Loucy (cell line): ENCODE results near the gene ST6GALNAC4.

Experiments used
- EZH2phosphoT487 ChIP-seq: fragments of 200-600 bp; IDR thresholded peaks from 2 replicates; pipeline ENCODE4 v1.6.1; 2018; ENCODE audit warnings: antibody characterized with exemption, mild to moderate bottlenecking, moderate library complexity, borderline replicate concordance
- TF ChIP-seq, protein P1 (sequence below): fragments of 200-600 bp; sonication (generic); conservative IDR thresholded peaks from 2 replicates; pipeline ENCODE4 v1.5.1; 2014; ENCODE audit warnings: mild to moderate bottlenecking, antibody characterized with exemption, low read length

DNA sequence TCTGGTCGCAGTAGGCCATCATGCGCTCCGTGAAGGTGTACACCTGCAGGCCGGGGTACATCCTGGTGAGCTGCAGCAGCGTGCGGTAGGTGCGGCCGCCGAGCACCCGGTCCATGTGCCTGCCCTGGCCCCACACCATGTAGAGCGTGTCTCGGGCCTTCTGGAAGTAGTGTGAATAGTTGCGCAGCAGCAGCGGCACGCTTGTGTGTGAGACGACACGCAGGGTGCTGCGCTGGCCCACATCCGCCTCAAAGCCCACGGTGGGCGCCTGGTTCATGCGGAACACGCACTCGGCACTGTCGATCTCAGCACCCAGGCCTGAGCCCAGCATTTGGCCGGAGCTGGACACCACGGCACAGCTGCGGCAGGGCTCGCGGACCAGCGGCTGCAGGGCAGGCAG lies 4.5 kb downstream of the ST6GALNAC4 start:
- TF ChIP-seq, protein P1, sequence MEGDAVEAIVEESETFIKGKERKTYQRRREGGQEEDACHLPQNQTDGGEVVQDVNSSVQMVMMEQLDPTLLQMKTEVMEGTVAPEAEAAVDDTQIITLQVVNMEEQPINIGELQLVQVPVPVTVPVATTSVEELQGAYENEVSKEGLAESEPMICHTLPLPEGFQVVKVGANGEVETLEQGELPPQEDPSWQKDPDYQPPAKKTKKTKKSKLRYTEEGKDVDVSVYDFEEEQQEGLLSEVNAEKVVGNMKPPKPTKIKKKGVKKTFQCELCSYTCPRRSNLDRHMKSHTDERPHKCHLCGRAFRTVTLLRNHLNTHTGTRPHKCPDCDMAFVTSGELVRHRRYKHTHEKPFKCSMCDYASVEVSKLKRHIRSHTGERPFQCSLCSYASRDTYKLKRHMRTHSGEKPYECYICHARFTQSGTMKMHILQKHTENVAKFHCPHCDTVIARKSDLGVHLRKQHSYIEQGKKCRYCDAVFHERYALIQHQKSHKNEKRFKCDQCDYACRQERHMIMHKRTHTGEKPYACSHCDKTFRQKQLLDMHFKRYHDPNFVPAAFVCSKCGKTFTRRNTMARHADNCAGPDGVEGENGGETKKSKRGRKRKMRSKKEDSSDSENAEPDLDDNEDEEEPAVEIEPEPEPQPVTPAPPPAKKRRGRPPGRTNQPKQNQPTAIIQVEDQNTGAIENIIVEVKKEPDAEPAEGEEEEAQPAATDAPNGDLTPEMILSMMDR, result no peak
- no peak for TF ChIP-seq EZH2phosphoT487
